HepG2 (cell line): Measurements from ENCODE around the gene DENND5A. TPM values are rescaled to one million over a fixed set of nuclear protein-coding genes. Genes with fewer than 3 reads are reported as not detected.

ENCODE experiments used
- ATAC-seq: fragments of 200-7000 bp; cut with Tn5 transposase; 3 replicates; pipeline ENCODE4 v1.9.1; 2020; ENCODE audit warnings: mild to moderate bottlenecking, moderate library complexity
- BruUV-seq: library from RNA; stranded (reverse); fragments of 400-500 nt; replicated peaks from 2 replicates; lab custom pipeline; 2021; lab: Mats Ljungman, UMichigan
- CTCF ChIA-PET: fragments of 300-600 bp; formaldehyde crosslinking; extraction: SDS; loops from one replicate; lab custom pipeline; 2021; ENCODE audit warnings: low total read pairs, inconsistent platforms, low intra/inter-chr PET ratio; lab: Yijun Ruan, JAX
- POLR2A ChIA-PET: fragments of 350-600 bp; sonication (Branson Sonifier 250); formaldehyde crosslinking; loops from one replicate; lab custom pipeline; 2020; ENCODE audit warnings: antibody characterized with exemption, inconsistent platforms; lab: Yijun Ruan, JAX
- DNase-seq: peaks from one replicate; pipeline ENCODE4 v3.0.0-alpha.2; 2015; ENCODE audit warnings: low spot score
- FAIRE-seq: peaks from 3 replicates; lab custom pipeline; 2011; peaks lifted over from hg19 to GRCh38; lab: Jason Lieb, UNC
- H2AFZ ChIP-seq: one replicate; pipeline ENCODE4 v1.6.1; 2011; ENCODE audit warnings: low read length, inconsistent platforms
- H3K27ac ChIP-seq: fragments of 300-600 bp; 3 replicates; pipeline ENCODE4 v1.8.0; 2011; ENCODE audit warnings: mixed run types, mild to moderate bottlenecking, mixed read lengths, low read length, inconsistent platforms; ENCODE audit not compliant: insufficient read depth; ENCODE audit errors: extremely low read length
- H3K27me3 ChIP-seq, 2 experiments: fragments of 200-600 bp in 1 of 2; 2 replicates in 1 of 2; 3 replicates in 1 of 2; pipeline versions ENCODE4 v1.6.0 to v1.8.0; 2011; ENCODE audit warnings: low read length in 2 of 2, mild to moderate bottlenecking in 2 of 2, moderate library complexity in 2 of 2, inconsistent platforms in 1 of 2; ENCODE audit not compliant: insufficient read depth in 2 of 2, control insufficient read depth in 1 of 2
- H3K36me3 ChIP-seq, 2 experiments: fragments of 200-600 bp in 1 of 2; replicated peaks in 1 of 2; 2 replicates in 1 of 2; 3 replicates in 1 of 2; pipeline versions ENCODE4 v1.5.1 to v1.8.0; 2011; ENCODE audit warnings: low read length in 2 of 2, inconsistent platforms in 1 of 2; ENCODE audit not compliant: insufficient read depth in 2 of 2, control insufficient read depth in 1 of 2
- H3K4me1 ChIP-seq: 2 replicates; pipeline ENCODE4 v1.5.1; 2012; ENCODE audit warnings: low read length, inconsistent platforms; ENCODE audit not compliant: insufficient read depth
- H3K4me2 ChIP-seq: 2 replicates; pipeline ENCODE4 v1.6.0; 2011; ENCODE audit warnings: low read depth, low read length, inconsistent platforms
- H3K4me3 ChIP-seq, 3 experiments: fragments of 200-600 bp in 1 of 3; sonication (generic), shearing (Covaris generic) in 1 of 3; replicated peaks in 1 of 3; 2 replicates each; pipeline ENCODE4 v1.5.1; 2011 to 2016; ENCODE audit warnings: low read length in 3 of 3, inconsistent platforms in 2 of 3, low read depth in 2 of 3, mild to moderate bottlenecking in 2 of 3, control low read depth in 1 of 3, mixed read lengths in 1 of 3; ENCODE audit not compliant: insufficient read depth in 1 of 3
- H3K79me2 ChIP-seq: one replicate; pipeline ENCODE4 v1.6.1; 2011; ENCODE audit warnings: low read length, inconsistent platforms; ENCODE audit not compliant: insufficient read depth
- H3K9ac ChIP-seq: 2 replicates; pipeline ENCODE4 v1.6.0; 2011; ENCODE audit warnings: mild to moderate bottlenecking, low read depth, low read length, inconsistent platforms; ENCODE audit not compliant: insufficient read depth
- H3K9me3 ChIP-seq: 2 replicates; pipeline ENCODE4 v1.5.1; 2012; ENCODE audit warnings: mild to moderate bottlenecking, low read length
- H4K20me1 ChIP-seq: 2 replicates; pipeline ENCODE4 v1.6.0; 2011; ENCODE audit warnings: inconsistent platforms, mild to moderate bottlenecking, low read length, moderate library complexity; ENCODE audit not compliant: insufficient read depth
- FOSL2 ChIP-seq: sonication (generic); formaldehyde crosslinking; IDR thresholded peaks from 2 replicates; pipeline ENCODE4 v1.4.0; 2020; ENCODE audit warnings: missing genetic modification reagents
- GTF3A ChIP-seq: sonication (generic); formaldehyde crosslinking; conservative IDR thresholded peaks from 2 replicates; pipeline ENCODE4 v1.4.0; 2020; ENCODE audit warnings: mild to moderate bottlenecking, missing genetic modification reagents
- TBP ChIP-seq: sonication (generic); formaldehyde crosslinking; IDR thresholded peaks from 2 replicates; pipeline ENCODE4 v1.5.0; 2020; ENCODE audit warnings: missing genetic modification reagents
- ZFP36 ChIP-seq: fragments of 150-350 bp; IDR thresholded peaks from 2 replicates; pipeline ENCODE4 v1.6.1; 2018; ENCODE audit warnings: borderline replicate concordance, low read length, low read depth; ENCODE audit not compliant: partially characterized antibody
- ZNF136 ChIP-seq: sonication (generic); formaldehyde crosslinking; IDR thresholded peaks from 2 replicates; pipeline ENCODE4 v1.8.1; 2022; ENCODE audit warnings: low read depth, mild to moderate bottlenecking, moderate library complexity, missing genetic modification reagents
- ZNF160 ChIP-seq: sonication (generic); formaldehyde crosslinking; IDR thresholded peaks from 2 replicates; pipeline ENCODE4 v1.8.0; 2022; ENCODE audit warnings: mild to moderate bottlenecking, inconsistent platforms, missing genetic modification reagents
- ZNF552 ChIP-seq: sonication (generic); formaldehyde crosslinking; IDR thresholded peaks from 2 replicates; pipeline ENCODE4 v1.9.0; 2022; ENCODE audit warnings: missing genetic modification reagents, mild to moderate bottlenecking, borderline replicate concordance
- WGBS: methylation state at CpG from one replicate; pipeline ENCODE4 v1.1.6; 2017; ENCODE audit warnings: low lambda C conversion rate; 5-methylcytosine and 5-hydroxymethylcytosine counted together
- in situ Hi-C: cut with HindIII; loops from 2 replicates; pipeline ENCODE4 v1.10.0; 2017; ENCODE audit warnings: low pct_unique_long_range_greater_than_20kb; ENCODE audit not compliant: extremely low pct_ligation_motif_present
- intact Hi-C: fragments of 100-400 bp; cut with micrococcal nuclease; formaldehyde crosslinking; loops from one replicate; pipeline ENCODE4 v1.10.0; 2022; ENCODE audit not compliant: unreplicated experiment
- polyA plus RNA-seq, 8 experiments: library from polyadenylated mRNA; depleted of rRNA in 3 of 8; stranded (reverse) in 7 of 8; unstranded in 1 of 8; fragments of >200 nt; fragmentation: Illumina TruSeq in 4 of 8; extraction: Trizol in 4 of 8; gene quantifications; 2 replicates each; pipeline versions ENCODE4 v1.2.1 to v1.2.3, GENCODE V29; 2011 to 2016; ENCODE audit warnings: low read depth in 4 of 8, missing spikeins in 1 of 8, mixed read lengths in 1 of 8; ENCODE audit not compliant: insufficient read depth in 1 of 8
- total RNA-seq, 5 experiments: library from RNA; depleted of rRNA; stranded (reverse); fragments of >200 nt; fragmentation: Illumina TruSeq; extraction: Trizol; gene quantifications; 2 replicates each; pipeline ENCODE4 v1.2.3, GENCODE V29; 2016; ENCODE audit warnings: low read depth in 1 of 5
- TF ChIP-seq, protein P1 (sequence below): sonication (generic); formaldehyde crosslinking; IDR thresholded peaks from 2 replicates; pipeline ENCODE4 v1.8.0; 2022; ENCODE audit warnings: low read depth, missing genetic modification reagents
- TF ChIP-seq, protein P2 (sequence below): IDR thresholded peaks from 2 replicates; pipeline ENCODE4 v1.4.0; 2020; ENCODE audit warnings: mild to moderate bottlenecking, missing genetic modification reagents

The DENND5A gene
- total and polyA plus RNA-seq, 2 of the 13 experiments (the other 11 are each of a cell fraction or from before 2014, with no cell fraction given): 63.3 to 145 TPM

DNA sequence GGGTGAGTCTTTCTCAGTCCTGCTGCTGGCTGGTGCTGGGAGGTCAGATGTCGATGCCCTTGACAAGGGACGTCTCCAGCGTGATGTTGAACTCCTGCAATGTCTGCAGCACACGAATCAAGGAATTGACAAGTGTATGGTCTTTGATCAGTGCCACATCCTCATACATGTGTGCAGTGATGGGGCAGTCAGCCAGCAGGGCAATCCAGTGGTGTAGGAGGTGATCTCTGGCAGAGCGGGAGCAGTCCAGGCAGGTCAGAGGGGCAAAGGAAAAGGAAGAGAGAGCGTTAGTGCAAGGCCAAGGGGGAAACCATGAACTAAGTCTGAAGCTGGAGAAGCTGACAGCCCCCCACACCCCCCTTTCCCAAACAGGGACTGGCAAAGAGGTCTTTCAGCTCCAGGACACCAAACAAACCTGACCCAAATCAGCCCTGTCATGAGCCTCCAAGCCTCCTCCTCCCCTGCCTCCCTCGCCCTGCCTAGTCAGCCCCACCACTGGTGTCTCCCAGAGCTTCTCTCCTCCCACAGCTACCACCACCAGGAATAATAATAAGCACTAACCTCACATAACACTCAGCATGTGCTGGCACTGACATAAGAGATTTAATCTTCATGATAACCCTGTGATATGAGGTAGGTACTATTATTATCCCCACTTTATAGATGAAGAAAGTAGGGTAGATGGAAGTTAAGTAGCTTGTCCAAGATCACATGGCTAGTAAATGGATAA lies 125.4 kb downstream of the DENND5A start:
- ATAC-seq: no peak

DNA sequence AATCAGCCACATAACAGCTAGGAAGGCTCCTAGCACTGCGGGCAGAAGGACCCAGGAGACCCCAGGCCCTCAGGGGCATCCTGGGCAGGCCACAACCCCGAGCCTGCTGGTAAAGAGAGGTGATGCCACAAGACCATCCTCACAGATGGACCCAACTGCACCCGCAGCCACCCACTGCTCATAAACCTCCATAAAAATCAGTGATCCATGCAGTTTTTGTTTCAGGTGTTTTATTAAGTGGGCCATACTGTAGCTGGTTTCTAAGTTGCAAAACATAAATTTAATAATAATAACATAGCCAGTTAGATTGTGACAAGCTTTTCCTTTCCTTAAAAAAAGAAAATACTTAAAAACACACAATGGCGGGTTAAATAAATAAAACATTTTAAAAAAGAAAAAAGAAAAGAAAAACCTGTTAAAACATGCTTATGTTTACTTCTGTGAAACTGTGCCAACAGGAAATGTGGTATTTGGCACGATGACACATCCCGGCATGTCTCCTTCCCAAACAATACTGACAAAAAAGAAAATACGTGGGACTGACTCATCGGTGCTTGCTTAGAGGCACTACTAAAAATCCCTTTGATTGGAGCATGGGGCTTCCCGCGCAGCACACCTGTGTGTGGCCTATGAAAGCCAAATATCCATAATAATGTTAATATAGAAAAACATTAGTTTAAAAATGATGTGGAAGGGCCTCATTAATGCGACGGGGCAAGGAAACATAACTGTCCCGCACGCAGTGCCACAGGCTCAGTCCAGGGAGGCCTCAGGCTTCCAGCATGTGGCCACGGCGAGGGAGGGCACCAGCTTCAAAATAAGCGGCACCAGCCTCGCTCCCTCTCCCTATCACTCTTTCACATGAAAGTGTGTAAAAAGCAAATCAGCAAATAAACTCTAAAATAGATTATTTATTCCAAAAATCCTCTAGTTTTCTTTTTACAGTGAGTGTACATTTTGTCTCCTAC lies 126.3 kb downstream of the DENND5A start:
- 84% methylated on average over 15 of the region's 18 CpGs for WGBS
- Histone ChIP-seq H3K9ac (no peak overlapping the region), H3K27ac (no peak overlapping the region), H4K20me1 (peaks cover 4% of the 10 kb centered on the region; the same call in 1 of the 2 replicates), H3K4me1 (peaks cover 20% of the 10 kb centered on the region; the same call in 1 of the 2 replicates), H3K4me2 (no peak overlapping the region), H3K9me3 (no peaks in the 10 kb centered on the region), H3K79me2 (no peaks in the 10 kb centered on the region), H3K36me3 (peaks cover 27 to 60% of the 10 kb centered on the region in 2 experiments), H3K4me3 (no peak overlapping the region), H2AFZ (no peak overlapping the region), H3K27me3 (no peaks in the 10 kb centered on the region)
- FAIRE-seq (no peak), ATAC-seq (no peak; the same call in 2 of the 3 replicates), DNase-seq (peak; percentile 47)
- in situ Hi-C loops (loop anchor here (10.0 kb wide), 1 partner anchor 224 kb away; the partner anchor contains the start of gene AKIP1), intact Hi-C loops (no loop called here)
- ChIA-PET CTCF (interaction anchor here (2.3 kb wide), 1 partner anchor 124 kb away, joined by 19 read pairs; no protein-coding TSS in a partner anchor), POLR2A (interaction anchor here (2.0 kb wide), 1 partner anchor 322 kb away, joined by 5 read pairs; the partner anchor contains the start of gene ZNF143)
- BruUV-seq: no TSS peak
- TF ChIP-seq FOSL2 (CRISPR knock-in tag) (peak; percentile 81), ZNF552 (CRISPR knock-in tag) (no peak), ZFP36 (no peak), ZNF136 (CRISPR knock-in tag) (no peak), GTF3A (CRISPR knock-in tag) (no peak)
- TF ChIP-seq, protein P1, sequence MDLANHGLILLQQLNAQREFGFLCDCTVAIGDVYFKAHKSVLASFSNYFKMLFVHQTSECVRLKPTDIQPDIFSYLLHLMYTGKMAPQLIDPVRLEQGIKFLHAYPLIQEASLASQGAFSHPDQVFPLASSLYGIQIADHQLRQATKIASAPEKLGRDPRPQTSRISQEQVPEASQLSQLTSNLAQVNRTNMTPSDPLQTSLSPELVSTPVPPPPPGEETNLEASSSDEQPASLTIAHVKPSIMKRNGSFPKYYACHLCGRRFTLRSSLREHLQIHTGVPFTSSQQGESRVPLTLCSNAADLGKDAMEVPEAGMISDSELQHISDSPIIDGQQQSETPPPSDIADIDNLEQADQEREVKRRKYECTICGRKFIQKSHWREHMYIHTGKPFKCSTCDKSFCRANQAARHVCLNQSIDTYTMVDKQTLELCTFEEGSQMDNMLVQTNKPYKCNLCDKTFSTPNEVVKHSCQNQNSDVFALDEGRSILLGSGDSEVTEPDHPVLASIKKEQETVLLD (CRISPR knock-in tag): no peak
- TF ChIP-seq, protein P2, sequence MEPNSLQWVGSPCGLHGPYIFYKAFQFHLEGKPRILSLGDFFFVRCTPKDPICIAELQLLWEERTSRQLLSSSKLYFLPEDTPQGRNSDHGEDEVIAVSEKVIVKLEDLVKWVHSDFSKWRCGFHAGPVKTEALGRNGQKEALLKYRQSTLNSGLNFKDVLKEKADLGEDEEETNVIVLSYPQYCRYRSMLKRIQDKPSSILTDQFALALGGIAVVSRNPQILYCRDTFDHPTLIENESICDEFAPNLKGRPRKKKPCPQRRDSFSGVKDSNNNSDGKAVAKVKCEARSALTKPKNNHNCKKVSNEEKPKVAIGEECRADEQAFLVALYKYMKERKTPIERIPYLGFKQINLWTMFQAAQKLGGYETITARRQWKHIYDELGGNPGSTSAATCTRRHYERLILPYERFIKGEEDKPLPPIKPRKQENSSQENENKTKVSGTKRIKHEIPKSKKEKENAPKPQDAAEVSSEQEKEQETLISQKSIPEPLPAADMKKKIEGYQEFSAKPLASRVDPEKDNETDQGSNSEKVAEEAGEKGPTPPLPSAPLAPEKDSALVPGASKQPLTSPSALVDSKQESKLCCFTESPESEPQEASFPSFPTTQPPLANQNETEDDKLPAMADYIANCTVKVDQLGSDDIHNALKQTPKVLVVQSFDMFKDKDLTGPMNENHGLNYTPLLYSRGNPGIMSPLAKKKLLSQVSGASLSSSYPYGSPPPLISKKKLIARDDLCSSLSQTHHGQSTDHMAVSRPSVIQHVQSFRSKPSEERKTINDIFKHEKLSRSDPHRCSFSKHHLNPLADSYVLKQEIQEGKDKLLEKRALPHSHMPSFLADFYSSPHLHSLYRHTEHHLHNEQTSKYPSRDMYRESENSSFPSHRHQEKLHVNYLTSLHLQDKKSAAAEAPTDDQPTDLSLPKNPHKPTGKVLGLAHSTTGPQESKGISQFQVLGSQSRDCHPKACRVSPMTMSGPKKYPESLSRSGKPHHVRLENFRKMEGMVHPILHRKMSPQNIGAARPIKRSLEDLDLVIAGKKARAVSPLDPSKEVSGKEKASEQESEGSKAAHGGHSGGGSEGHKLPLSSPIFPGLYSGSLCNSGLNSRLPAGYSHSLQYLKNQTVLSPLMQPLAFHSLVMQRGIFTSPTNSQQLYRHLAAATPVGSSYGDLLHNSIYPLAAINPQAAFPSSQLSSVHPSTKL (CRISPR knock-in tag): 0 out of 2 replicates have a peak, but pooled peaks have one; percentile 10

More for the DNA sequence above, 125.4 kb downstream of the DENND5A start:
- Histone ChIP-seq H2AFZ (no peak overlapping the region), H3K4me3 (no peak overlapping the region), H3K36me3 (peaks cover 32 to 68% of the 10 kb centered on the region in 2 experiments), H3K4me2 (no peak overlapping the region), H3K27ac (no peak overlapping the region), H3K27me3 (no peaks in the 10 kb centered on the region), H4K20me1 (peaks cover 4% of the 10 kb centered on the region; the same call in 1 of the 2 replicates), H3K4me1 (peaks cover 20% of the 10 kb centered on the region; the same call in 1 of the 2 replicates), H3K9ac (no peak overlapping the region), H3K9me3 (no peaks in the 10 kb centered on the region), H3K79me2 (no peaks in the 10 kb centered on the region)
- in situ Hi-C loops (loop anchor here (10.0 kb wide), 1 partner anchor 225 kb away; the partner anchor contains the start of gene AKIP1), intact Hi-C loops (no loop called here)
- BruUV-seq: no TSS peak
- no peak for TF ChIP-seq ZNF160
- no peak for TF ChIP-seq TBP (CRISPR knock-in tag)
- CTCF ChIA-PET: no interaction called here
- DNase-seq (no peak), FAIRE-seq (no peak)
- WGBS: 90% methylated on average over 7 of the region's 7 CpGs
- POLR2A ChIA-PET: no interaction called here
